GM10266 (cell line): ENCODE measurements around the gene S100A5.

Experiments used
- DNase-seq: peaks from one replicate; pipeline ENCODE4 v3.0.0; 2012; ENCODE audit errors: extremely low spot score
- CTCF ChIP-seq: IDR thresholded peaks from 2 replicates; pipeline ENCODE4 v1.5.1; 2012; ENCODE audit warnings: mild to moderate bottlenecking, low read depth; ENCODE audit not compliant: control insufficient read depth, insufficient read depth; ENCODE audit errors: missing control alignments

S100A5 gene

GRCh38 chr1:153557877-153558276 lies 17.1 kb upstream of the S100A5 start:
- TF ChIP-seq CTCF = no peak
- DNase-seq = no peak

- no peak for DNase-seq
- no peak for TF ChIP-seq CTCF
Measured at GRCh38 chr1:153556348-153556747, 15.6 kb upstream of the S100A5 start.

- TF ChIP-seq CTCF = no peak
- DNase-seq = no peak
Measured at GRCh38 chr1:153553830-153554541, 13.3 kb upstream of the S100A5 start.

- no peak for TF ChIP-seq CTCF
- DNase-seq = no peak
Measured at GRCh38 chr1:153553096-153553495, 12.4 kb upstream of the S100A5 start.

- no peak for DNase-seq
Measured at GRCh38 chr1:153552335-153552734, 11.6 kb upstream of the S100A5 start.

GRCh38 chr1:153550827-153551500 lies 10.2 kb upstream of the S100A5 start:
- no peak for TF ChIP-seq CTCF

More at GRCh38 chr1:153552335-153552734, 11.6 kb upstream of the S100A5 start:
- TF ChIP-seq CTCF = no peak

GRCh38 chr1:153550398-153550758 lies 9.6 kb upstream of the S100A5 start:
- DNase-seq = no peak

More at GRCh38 chr1:153550827-153551500, 10.2 kb upstream of the S100A5 start:
- DNase-seq = no peak

More at GRCh38 chr1:153550398-153550758, 9.6 kb upstream of the S100A5 start:
- TF ChIP-seq CTCF = no peak
